LNCaP clone FGC (cell line): ENCODE measurements around the gene ZYX.
"Not testable (repeated sequence)": the region's sequence is repeated elsewhere in the genome, so short reads cannot be mapped to it uniquely, and the experiment has no call there.

ENCODE experiments used
- DNase-seq: peaks from one replicate; pipeline ENCODE4 v3.0.0-alpha.2; 2011; ENCODE audit warnings: low read depth
- H3K4me3 ChIP-seq: 2 replicates; pipeline ENCODE4 v1.5.1; 2011; ENCODE audit warnings: mild to moderate bottlenecking, low read depth, low read length, control low read depth
- TF ChIP-seq, protein P1 (sequence below): IDR thresholded peaks from 2 replicates; pipeline ENCODE4 v1.5.1; 2012; ENCODE audit warnings: mild to moderate bottlenecking; ENCODE audit not compliant: control insufficient read depth, insufficient read depth; ENCODE audit errors: extremely low read depth

The ZYX gene

DNA sequence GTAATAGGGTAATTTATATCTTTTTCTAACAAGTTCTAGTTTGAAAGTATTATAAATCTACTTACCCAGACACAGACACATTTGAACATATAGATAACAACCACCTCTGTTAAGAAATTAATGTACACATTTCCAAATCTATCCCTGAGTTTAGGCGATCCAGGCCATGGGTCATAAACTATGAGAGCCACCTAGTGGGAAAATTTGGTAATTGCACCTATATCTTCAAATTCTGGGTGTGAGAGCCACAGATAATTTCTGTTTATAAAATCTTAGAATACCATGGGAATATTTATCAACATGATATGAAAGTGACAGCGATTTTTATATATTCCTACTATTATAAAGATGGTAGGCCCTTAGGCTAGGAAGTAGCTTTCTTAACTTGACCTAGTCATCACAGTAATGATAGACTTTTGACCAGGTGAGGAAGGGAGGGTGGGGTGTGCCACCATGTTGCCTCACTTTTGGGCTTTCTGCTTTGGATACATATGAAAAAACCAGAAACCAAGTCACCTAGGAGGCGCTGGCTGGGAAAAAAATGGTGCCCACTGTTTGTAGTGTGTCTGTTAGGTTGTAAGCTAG is 35.5 kb downstream of the ZYX start:
- TF ChIP-seq, protein P1, sequence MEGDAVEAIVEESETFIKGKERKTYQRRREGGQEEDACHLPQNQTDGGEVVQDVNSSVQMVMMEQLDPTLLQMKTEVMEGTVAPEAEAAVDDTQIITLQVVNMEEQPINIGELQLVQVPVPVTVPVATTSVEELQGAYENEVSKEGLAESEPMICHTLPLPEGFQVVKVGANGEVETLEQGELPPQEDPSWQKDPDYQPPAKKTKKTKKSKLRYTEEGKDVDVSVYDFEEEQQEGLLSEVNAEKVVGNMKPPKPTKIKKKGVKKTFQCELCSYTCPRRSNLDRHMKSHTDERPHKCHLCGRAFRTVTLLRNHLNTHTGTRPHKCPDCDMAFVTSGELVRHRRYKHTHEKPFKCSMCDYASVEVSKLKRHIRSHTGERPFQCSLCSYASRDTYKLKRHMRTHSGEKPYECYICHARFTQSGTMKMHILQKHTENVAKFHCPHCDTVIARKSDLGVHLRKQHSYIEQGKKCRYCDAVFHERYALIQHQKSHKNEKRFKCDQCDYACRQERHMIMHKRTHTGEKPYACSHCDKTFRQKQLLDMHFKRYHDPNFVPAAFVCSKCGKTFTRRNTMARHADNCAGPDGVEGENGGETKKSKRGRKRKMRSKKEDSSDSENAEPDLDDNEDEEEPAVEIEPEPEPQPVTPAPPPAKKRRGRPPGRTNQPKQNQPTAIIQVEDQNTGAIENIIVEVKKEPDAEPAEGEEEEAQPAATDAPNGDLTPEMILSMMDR = peak; percentile 52
- DNase-seq = peak; percentile 22
- no peak overlapping the region for H3K4me3 ChIP-seq

DNA sequence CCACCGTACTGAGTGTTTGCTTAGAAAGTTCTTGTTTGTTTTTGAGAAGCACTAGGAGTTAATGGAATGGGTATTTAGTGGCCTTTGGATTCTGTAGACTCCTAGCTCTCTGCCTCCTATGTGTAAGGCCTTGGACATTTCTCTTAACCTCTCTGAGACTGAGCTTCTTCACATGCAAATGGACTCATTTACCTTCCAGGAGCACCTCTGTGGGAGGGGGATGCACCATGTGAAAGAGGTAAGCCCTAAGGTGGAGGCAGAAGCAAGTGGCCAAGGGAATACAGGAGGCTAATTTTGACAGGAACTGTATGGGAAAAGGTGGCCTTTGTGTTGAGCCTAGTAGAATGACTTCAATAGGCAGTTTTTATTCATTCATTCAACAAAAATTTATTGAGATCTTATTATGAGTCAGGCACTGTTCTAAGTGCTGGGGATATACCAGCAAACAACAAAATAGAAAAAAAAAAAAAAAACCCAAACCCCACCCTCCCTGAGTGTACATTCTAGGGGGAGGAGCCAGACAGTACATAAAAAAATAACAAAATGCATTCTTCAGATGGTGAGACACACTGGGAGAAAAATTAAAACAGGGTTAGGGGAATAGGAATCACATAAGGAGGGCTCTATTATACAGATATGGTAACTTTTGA is 36.7 kb downstream of the ZYX start:
- no peak overlapping the region for H3K4me3 ChIP-seq
- TF ChIP-seq, protein P1 = no peak
- no peak for DNase-seq

DNA sequence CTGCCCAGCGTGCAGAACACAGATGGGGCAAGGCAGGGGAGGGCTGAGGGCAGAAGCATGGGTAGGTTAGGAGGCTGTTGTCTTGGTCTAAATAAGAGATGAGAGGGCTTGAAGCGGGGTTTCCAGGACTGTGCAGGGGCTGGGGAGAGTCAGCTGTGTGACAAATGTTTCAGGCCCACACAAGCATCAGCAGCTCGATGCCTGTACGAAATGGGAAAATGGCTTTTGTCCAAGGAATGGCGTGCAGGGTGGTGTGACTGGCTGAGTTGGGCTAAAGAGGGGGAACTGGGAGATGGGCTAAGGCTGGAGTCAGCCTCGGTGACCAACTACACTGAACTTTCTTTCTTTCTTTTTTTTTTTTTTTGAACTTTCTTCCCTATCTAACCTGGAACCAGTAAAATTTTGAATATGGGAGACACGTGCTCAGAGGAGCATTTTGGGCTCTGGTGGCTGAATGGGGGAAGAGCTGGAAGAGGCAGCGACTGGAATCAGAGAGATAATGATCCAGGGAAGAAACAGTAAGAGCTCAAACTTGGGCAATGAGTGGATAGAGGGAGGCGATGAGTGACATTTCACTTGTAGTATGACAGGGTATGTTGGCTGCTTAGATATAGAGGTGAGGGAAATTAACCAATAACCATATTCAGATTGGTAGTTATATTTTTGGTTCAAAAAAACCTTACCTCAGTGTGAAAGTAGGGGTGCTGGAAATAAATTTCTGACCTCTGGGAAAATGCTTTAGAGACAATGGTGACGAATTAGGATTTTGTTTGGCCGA is 37.7 kb downstream of the ZYX start:
- H3K4me3 ChIP-seq = no peak overlapping the region
- no peak for DNase-seq
- TF ChIP-seq, protein P1 = no peak

DNA sequence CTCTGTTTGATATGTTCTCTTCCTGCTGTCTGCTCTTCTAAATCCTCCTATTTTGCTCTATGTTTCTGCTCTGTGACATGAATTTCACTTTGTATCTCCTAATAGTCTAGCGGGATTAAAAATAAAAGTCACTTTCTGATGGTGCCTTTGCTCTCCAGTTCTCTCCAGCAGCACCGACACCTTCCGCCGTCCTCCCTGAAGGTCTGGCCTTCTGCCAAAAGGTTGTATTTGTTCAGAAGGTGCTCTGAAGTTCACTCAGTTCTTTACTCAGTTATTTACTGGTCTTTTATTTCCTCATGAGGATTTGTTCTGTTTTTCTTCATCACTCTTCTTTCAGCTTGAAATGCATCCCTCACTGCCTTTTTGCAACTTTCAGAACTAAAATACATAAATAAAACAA is 38.7 kb downstream of the ZYX start:
- TF ChIP-seq, protein P1 = no peak
- peak; percentile 89 for DNase-seq

DNA sequence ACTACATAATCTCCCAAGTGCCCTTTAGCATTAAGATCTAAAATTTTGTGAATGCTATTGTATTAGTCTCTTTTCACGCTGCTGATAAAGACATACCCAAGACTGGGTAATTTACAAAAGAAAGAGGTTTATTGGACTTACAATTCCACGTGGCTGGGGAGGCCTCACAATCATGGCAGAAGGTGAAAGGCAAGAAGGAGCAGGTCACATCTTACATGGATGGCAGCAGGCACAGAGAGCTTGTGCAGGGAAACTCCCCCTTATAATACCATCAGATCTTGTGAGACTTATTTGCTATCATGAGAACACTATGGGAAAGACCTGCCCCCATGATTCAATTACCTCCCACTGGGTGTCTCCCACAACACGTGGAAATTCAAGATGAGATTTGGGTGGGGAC is 39.5 kb downstream of the ZYX start:
- DNase-seq, H3K4me3 ChIP-seq: not testable (repeated sequence)

More for the DNA sequence above, 38.7 kb downstream of the ZYX start:
- no peak overlapping the region for H3K4me3 ChIP-seq

DNA sequence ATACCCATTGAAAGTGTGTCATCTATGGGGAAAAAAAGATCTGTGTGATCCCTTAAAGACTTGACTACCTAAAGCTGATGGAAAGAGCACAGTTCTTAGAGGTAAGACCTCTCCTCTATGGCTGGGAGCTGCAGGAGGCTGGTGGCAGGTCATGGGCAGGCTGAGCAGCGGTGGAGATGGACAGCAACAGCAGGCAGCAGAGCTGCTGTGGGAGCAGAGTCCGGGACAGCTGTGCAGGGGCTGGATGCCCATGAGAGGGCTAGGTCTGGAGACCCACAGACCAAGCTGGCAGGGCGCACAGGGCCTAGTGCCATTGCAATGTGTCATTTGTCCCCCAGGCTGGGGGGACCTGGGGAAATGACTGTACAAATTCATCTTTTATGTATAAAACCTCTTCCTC is 40.9 kb downstream of the ZYX start:
- TF ChIP-seq, protein P1 = no peak
- no peak for DNase-seq
- H3K4me3 ChIP-seq = no peak overlapping the region

DNA sequence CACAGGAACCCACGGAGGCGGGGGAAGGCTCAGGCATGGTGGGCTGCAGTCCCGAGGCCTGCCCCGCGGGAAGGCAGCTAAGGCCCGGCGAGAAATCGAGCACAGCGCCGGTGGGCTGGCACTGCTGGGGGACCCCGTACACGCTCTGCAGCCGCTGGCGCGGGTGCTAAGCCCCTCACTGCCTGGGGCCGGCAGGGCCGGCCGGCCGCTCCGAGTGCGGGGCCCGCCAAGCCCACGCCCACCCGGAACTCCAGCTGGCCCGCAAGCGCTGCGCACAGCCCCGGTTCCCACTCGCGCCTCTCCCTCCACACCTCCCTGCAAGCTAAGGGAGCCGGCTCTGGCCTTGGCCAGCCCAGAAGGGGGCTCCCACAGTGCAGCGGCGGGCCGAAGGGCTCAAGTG is 43.3 kb downstream of the ZYX start:
- H3K4me3 ChIP-seq, DNase-seq: not testable (repeated sequence)

DNA sequence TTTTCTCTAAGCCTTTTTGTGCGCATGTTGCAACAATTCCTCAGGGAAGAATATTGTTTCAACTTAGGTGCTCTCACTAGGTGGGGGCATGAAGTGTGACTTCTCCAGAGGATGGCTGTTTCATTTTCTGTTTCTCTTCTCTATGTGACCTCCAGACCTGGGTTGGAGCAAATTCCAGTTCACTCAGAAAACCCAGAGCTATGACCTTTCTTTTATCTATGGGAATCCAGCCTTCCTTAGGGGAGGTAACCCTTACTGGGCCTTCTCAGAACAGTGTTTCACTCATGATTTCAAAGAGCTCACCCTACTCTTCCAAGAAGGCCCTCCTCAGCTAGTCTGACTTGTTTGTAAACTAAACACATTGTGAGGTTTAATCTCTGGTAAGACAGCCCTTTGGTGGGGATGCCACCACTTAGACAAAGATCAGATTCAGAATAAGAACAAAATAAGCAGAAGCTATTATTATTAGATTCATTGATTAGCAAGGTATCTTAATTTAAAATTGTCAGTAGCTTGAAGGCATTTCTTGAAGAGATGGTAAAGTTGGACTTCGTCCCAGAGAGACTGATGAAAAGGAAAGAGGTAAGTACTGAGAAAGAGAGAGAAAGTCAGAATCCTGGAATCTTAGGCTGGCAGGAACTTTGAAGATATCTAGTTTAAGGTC is 45.5 kb downstream of the ZYX start:
- no peak overlapping the region for H3K4me3 ChIP-seq
- DNase-seq = no peak
- TF ChIP-seq, protein P1 = no peak
